Heart left ventricle (tissue), 13 donors: Measurements from ENCODE around the gene SFT2D1.

Experiments used
- POLR2A ChIP-seq, 2 donors: fragments of 450-650 bp; IDR thresholded peaks; one replicate each; pipeline ENCODE4 v1.6.1; 2017; ENCODE audit warnings: antibody characterized with exemption in 2 of 2, mild to moderate bottlenecking in 2 of 2, moderate library complexity in 2 of 2
- TF ChIP-seq, protein P1 (sequence below), 12 donors: fragments of 200-600 bp; sonication (generic) in 4 of 12; IDR thresholded peaks; one replicate each; pipeline versions ENCODE4 v1.5.0 to v1.8.0; 2018 to 2022; ENCODE audit warnings: antibody characterized with exemption in 12 of 12, mild to moderate bottlenecking in 5 of 12
- donor health status: ischemic (EF 13 %, LVEDD 7.1; RV severe dilation, severe dysfunction).
- donor health status: DM: no; HTN: yes; CAD: no.
- donor health status: DM: no; HTN: no; CAD: no.
- donor health status: ischemic (EF 25% LVEDD 6.9; RV normal size, moderate dysfunction).
- donor health status: ischemic (EF 25% LVEDD 5.7; RV mildly dilated, moderate dysfunction).
- donor health status: ischemic (EF 35%, LVEDD 5.7; RV mildly dilated, moderate dysfunction).
- donor health status: nonischemic (EF 11% LVEDD 7.7; RV severe dilation, severe dysfunction).
- donor health status: DM: yes; HTN: yes; CAD: no.
- donor health status: PGD.
- donor health status: ischemic (EF 29% LVEDD 5.4; RV normal size, mild dysfunction).
- donor health status: nonischemic (EF 23%, LVEDD 6.1; RV moderate dilation, normal function).

DNA sequence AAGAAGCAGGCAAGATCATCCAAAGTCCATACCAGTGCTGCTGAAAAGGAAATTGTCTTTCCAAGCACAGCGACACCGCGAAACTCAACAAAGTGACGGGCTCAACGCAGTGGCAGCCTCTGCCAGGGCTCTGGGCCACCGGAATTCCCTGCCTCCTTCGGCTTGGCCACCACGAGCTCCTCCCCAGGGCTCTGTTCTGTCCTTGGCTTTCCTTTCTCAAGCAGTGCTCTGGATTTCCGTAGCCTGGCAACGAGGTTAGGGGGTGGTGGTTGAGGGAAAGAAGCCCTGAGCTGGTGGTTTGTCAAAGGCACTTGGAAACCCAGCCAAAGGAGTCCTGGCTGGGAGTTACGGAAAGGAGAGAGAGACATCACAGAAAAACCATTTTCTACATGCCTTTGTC lies 65.3 kb downstream of the SFT2D1 start:
- TF ChIP-seq, protein P1, sequence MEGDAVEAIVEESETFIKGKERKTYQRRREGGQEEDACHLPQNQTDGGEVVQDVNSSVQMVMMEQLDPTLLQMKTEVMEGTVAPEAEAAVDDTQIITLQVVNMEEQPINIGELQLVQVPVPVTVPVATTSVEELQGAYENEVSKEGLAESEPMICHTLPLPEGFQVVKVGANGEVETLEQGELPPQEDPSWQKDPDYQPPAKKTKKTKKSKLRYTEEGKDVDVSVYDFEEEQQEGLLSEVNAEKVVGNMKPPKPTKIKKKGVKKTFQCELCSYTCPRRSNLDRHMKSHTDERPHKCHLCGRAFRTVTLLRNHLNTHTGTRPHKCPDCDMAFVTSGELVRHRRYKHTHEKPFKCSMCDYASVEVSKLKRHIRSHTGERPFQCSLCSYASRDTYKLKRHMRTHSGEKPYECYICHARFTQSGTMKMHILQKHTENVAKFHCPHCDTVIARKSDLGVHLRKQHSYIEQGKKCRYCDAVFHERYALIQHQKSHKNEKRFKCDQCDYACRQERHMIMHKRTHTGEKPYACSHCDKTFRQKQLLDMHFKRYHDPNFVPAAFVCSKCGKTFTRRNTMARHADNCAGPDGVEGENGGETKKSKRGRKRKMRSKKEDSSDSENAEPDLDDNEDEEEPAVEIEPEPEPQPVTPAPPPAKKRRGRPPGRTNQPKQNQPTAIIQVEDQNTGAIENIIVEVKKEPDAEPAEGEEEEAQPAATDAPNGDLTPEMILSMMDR (IDR thresholded peaks at IDR 0.05) = no peak
- no peak for TF ChIP-seq POLR2A (IDR thresholded peaks at IDR 0.05)
